ENCODE data around the gene QKI. TPM values are rescaled to one million over a fixed set of nuclear protein-coding genes. Genes with fewer than 3 reads are reported as not detected.

Gene QKI
- total RNA-seq, 2 donors from 2014 or later: 63.0 to 316 TPM

GRCh38 chr6:163491737-163492300 is 77.3 kb downstream of the QKI start:
- 66% methylated on average over 4 of the region's 4 CpGs for WGBS
- Histone ChIP-seq H3K9me3 (no peaks in the 10 kb centered on the region), H3K27me3 (replicated peaks; ENCODE audit: insufficient read depth) (no peaks in the 10 kb centered on the region), H3K27ac (peak overlapping the region; percentile 80 to 87), H3K4me1 (replicated peaks) (no peaks in the 10 kb centered on the region), H3K36me3 (no peaks in the 10 kb centered on the region), H3K4me3 (no peak overlapping the region)
- TF ChIP-seq POLR2AphosphoS5 (IDR thresholded peaks at IDR 0.05): no peak
- TF ChIP-seq CTCF (IDR thresholded peaks at IDR 0.05): no peak
- no peak for TF ChIP-seq POLR2A (IDR thresholded peaks at IDR 0.05)
- DNase-seq (ENCODE audit: low spot score): no peak
- intact Hi-C loops (cut with DNase I): no loop called here

GRCh38 chr6:163494279-163494727 is 79.8 kb downstream of the QKI start:
- intact Hi-C loops (cut with DNase I): no loop called here
- no peaks in the 10 kb centered on the region for H3K9me3 ChIP-seq
- H3K27ac ChIP-seq: peak overlapping the region in 1 of 2 donors; percentile 16
- H3K27me3 ChIP-seq (replicated peaks; ENCODE audit: insufficient read depth): no peaks in the 10 kb centered on the region
- no peak overlapping the region for H3K4me3 ChIP-seq
- TF ChIP-seq POLR2AphosphoS5 (IDR thresholded peaks at IDR 0.05): peak; percentile 72
- no peak for TF ChIP-seq CTCF (IDR thresholded peaks at IDR 0.05)
- no peak for TF ChIP-seq POLR2A (IDR thresholded peaks at IDR 0.05)
- H3K36me3 ChIP-seq: no peaks in the 10 kb centered on the region
- peak; percentile 40 for DNase-seq (ENCODE audit: low spot score)
- WGBS: 45% methylated on average over 6 of the region's 6 CpGs
- no peaks in the 10 kb centered on the region for H3K4me1 ChIP-seq (replicated peaks)

GRCh38 chr6:163496205-163496604 is 81.7 kb downstream of the QKI start:
- no peak overlapping the region for H3K4me3 ChIP-seq
- no peaks in the 10 kb centered on the region for H3K4me1 ChIP-seq (replicated peaks)
- no peak for DNase-seq (ENCODE audit: low spot score)
- TF ChIP-seq POLR2A (IDR thresholded peaks at IDR 0.05) (no peak), CTCF (IDR thresholded peaks at IDR 0.05) (no peak), POLR2AphosphoS5 (IDR thresholded peaks at IDR 0.05) (no peak)
- H3K36me3 ChIP-seq: no peaks in the 10 kb centered on the region
- no peak overlapping the region for H3K27ac ChIP-seq
- 100% methylated on average over 1 of the region's 1 CpG for WGBS
- intact Hi-C loops (cut with DNase I): no loop called here
- H3K27me3 ChIP-seq (replicated peaks; ENCODE audit: insufficient read depth): no peaks in the 10 kb centered on the region
- no peaks in the 10 kb centered on the region for H3K9me3 ChIP-seq

- WGBS: 74% methylated on average over 2 of the region's 2 CpGs
- no peak for TF ChIP-seq POLR2AphosphoS5 (IDR thresholded peaks at IDR 0.05)
- TF ChIP-seq CTCF (IDR thresholded peaks at IDR 0.05): no peak
- no peak for TF ChIP-seq POLR2A (IDR thresholded peaks at IDR 0.05)
- no peaks in the 10 kb centered on the region for H3K4me1 ChIP-seq (replicated peaks)
- no peak for DNase-seq (ENCODE audit: low spot score)
- H3K36me3 ChIP-seq: no peaks in the 10 kb centered on the region
- H3K9me3 ChIP-seq: no peaks in the 10 kb centered on the region
- intact Hi-C loops (cut with DNase I): no loop called here
- no peak overlapping the region for H3K4me3 ChIP-seq
- no peaks in the 10 kb centered on the region for H3K27me3 ChIP-seq (replicated peaks; ENCODE audit: insufficient read depth)
- H3K27ac ChIP-seq: no peak overlapping the region
Observed at GRCh38 chr6:163500105-163500504, 85.6 kb downstream of the QKI start.

GRCh38 chr6:163501026-163501425 is 86.5 kb downstream of the QKI start:
- H3K4me1 ChIP-seq (replicated peaks): no peaks in the 10 kb centered on the region
- H3K27ac ChIP-seq: no peak overlapping the region
- TF ChIP-seq CTCF (IDR thresholded peaks at IDR 0.05): no peak
- DNase-seq (ENCODE audit: low spot score): no peak
- H3K36me3 ChIP-seq: no peaks in the 10 kb centered on the region
- WGBS: 76% methylated on average over 2 of the region's 2 CpGs
- intact Hi-C loops (cut with DNase I): no loop called here
- no peak overlapping the region for H3K4me3 ChIP-seq
- H3K9me3 ChIP-seq: no peaks in the 10 kb centered on the region
- no peaks in the 10 kb centered on the region for H3K27me3 ChIP-seq (replicated peaks; ENCODE audit: insufficient read depth)

Measured in prostate gland (tissue), 2 donors.